ENCODE data around the gene TPO.

DNA sequence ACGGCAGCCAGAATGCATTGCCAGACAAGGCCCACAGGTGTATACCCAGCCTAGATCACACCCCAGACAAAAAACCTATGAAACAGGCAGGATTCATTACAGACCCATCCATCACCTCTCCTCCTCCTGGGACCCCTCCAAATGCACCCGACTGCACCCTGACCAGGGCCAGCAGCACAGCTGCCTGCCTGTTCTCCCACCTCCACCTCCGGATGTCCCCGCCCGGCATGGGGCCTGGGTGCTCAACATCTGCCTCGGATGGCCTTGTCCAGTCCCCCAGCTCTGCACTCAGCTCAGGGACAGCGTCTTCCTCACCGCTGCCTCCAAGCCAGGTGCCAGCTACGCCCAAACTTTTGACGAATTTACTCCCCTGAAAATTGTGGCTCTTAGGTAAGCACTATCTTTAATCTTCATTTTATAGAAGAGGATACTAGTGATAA is 91.1 kb downstream of the TPO start:
- TF ChIP-seq POLR2AphosphoS5 (IDR thresholded peaks at IDR 0.05), result no peak
- TF ChIP-seq, protein P1, sequence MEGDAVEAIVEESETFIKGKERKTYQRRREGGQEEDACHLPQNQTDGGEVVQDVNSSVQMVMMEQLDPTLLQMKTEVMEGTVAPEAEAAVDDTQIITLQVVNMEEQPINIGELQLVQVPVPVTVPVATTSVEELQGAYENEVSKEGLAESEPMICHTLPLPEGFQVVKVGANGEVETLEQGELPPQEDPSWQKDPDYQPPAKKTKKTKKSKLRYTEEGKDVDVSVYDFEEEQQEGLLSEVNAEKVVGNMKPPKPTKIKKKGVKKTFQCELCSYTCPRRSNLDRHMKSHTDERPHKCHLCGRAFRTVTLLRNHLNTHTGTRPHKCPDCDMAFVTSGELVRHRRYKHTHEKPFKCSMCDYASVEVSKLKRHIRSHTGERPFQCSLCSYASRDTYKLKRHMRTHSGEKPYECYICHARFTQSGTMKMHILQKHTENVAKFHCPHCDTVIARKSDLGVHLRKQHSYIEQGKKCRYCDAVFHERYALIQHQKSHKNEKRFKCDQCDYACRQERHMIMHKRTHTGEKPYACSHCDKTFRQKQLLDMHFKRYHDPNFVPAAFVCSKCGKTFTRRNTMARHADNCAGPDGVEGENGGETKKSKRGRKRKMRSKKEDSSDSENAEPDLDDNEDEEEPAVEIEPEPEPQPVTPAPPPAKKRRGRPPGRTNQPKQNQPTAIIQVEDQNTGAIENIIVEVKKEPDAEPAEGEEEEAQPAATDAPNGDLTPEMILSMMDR (IDR thresholded peaks at IDR 0.05), result no peak
